Measurements from ENCODE around the gene GPR35.

DNA sequence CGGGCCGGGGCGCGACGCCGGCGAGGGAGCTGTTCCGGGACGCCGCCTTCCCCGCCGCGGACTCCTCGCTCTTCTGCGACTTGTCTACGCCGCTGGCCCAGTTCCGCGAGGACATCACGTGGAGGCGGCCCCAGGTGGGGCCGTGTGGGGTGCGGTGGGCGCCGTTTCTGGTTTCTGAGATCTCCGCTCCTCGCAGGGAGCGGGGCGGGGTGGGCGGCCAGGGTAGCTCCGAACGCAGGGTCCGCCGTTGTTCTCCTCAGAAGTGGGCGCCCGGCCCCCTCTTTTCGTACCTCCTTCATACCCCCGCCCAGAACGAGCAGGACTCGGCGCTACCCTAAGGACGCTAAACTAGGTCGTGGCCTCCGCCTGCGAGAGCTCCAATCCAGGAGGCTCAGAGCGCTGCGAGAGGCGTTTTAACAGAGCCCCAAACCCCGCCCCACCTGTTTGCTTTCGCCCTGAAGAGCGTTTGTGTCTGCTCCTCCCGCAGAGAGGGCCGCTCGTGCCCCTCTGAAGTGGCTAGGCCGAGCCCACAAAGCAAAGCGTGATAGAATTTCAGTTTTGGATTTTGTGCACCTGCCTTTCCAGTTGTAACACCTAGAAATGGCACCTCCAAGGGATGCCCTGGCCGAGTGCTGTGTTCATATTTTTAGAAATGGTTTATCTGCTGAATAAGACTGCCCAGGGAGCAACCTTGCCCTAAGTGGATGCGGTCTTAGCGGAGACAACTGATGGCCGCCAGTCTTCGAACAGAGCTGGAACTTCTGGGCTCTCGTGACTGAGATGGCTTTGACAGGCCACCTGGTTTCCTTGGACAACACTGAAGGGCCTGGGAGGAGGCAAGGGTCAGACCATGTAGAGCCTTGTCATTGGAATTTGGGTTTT is 38.1 kb upstream of the GPR35 start:
- TF ChIP-seq, protein P1, sequence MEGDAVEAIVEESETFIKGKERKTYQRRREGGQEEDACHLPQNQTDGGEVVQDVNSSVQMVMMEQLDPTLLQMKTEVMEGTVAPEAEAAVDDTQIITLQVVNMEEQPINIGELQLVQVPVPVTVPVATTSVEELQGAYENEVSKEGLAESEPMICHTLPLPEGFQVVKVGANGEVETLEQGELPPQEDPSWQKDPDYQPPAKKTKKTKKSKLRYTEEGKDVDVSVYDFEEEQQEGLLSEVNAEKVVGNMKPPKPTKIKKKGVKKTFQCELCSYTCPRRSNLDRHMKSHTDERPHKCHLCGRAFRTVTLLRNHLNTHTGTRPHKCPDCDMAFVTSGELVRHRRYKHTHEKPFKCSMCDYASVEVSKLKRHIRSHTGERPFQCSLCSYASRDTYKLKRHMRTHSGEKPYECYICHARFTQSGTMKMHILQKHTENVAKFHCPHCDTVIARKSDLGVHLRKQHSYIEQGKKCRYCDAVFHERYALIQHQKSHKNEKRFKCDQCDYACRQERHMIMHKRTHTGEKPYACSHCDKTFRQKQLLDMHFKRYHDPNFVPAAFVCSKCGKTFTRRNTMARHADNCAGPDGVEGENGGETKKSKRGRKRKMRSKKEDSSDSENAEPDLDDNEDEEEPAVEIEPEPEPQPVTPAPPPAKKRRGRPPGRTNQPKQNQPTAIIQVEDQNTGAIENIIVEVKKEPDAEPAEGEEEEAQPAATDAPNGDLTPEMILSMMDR (IDR thresholded peaks at IDR 0.05) = no peak
- no peak for TF ChIP-seq POLR2A (IDR thresholded peaks at IDR 0.05)
